Stimulated activated naive B cell treated with anti-CD40 and anti-IgM and Interleukin-4, amounts not matched to agents 10 μg/mL and 1 μg/mL and 100 μg/mL, for 72 hours (primary cell): Measurements from ENCODE around the gene FARS2.
A peak's percentile ranks its signal among the peaks of the same experiment; 100 is the strongest.

Experiments used
- ATAC-seq, 2 donors: fragments of 150-1000 bp; cut with Tn5 transposase; replicated peaks; 2 replicates each; pipeline ENCODE4 v1.10.0; 2021; ENCODE audit warnings: moderate library complexity in 1 of 2
- DNase-seq: peaks from one replicate; pipeline ENCODE4 v3.0.0; 2021
- H3K27ac Mint-ChIP-seq: one replicate; pipeline ENCODE4 v1.8.0; 2022; ENCODE audit warnings: mild to moderate bottlenecking, mixed read lengths
- H3K27me3 Mint-ChIP-seq, 2 donors: one replicate each; pipeline ENCODE4 v1.8.0; 2022; ENCODE audit warnings: mixed read lengths in 2 of 2
- H3K36me3 Mint-ChIP-seq, 2 donors: one replicate each; pipeline ENCODE4 v1.8.0; 2022; ENCODE audit warnings: mixed read lengths in 2 of 2, mild to moderate bottlenecking in 1 of 2
- H3K4me1 Mint-ChIP-seq, 2 donors: one replicate each; pipeline ENCODE4 v1.8.0; 2022; ENCODE audit warnings: mixed read lengths in 2 of 2, mild to moderate bottlenecking in 1 of 2
- H3K4me3 Mint-ChIP-seq, 2 donors: one replicate each; pipeline ENCODE4 v1.8.0; 2022; ENCODE audit warnings: mild to moderate bottlenecking in 2 of 2, mixed read lengths in 2 of 2, moderate library complexity in 1 of 2
- H3K9me3 Mint-ChIP-seq, 2 donors: one replicate each; pipeline ENCODE4 v1.8.0; 2022; ENCODE audit warnings: mixed read lengths in 2 of 2, mild to moderate bottlenecking in 1 of 2

Gene FARS2

DNA sequence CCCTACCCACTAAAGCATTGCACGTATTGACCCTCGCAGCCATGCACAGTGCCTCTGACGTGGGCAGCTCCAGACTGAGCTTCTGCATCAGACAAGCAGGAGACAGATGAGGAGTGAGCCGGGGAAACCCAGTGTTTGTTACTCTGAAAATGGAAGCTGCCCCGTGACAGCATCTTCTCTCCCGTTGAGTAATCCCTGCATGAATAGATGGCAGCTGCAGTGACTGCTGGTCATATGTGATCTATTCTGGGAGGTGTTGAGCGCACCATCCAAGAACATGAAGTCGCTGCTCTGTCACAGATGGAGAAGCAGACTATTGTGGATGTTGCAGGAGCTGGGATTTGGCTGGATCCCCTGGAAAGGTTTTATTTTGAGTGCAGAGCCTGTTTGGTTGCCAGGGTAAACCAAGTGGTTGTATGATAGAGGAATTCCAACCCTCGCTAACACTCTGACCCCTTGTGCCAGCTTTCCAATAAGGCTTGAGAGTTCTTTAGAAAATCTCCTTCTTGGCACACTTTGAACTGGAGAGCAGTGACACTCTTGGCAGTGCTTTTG is 503.2 kb downstream of the FARS2 start:
- Mint-ChIP-seq H3K4me1 (peaks cover 29 to 46% of the 10 kb centered on the region in 2 donors), H3K9me3 (peaks cover 0 to 2% of the 10 kb centered on the region in 2 donors), H3K27ac (peak overlapping the region; percentile 82), H3K27me3 (no peaks in the 10 kb centered on the region), H3K36me3 (peaks cover 12 to 13% of the 10 kb centered on the region in 2 donors), H3K4me3 (peak overlapping the region in 1 of 2 donors; percentile 20)
- ATAC-seq = peak; percentile 67 to 77
- DNase-seq = peak; percentile 23

DNA sequence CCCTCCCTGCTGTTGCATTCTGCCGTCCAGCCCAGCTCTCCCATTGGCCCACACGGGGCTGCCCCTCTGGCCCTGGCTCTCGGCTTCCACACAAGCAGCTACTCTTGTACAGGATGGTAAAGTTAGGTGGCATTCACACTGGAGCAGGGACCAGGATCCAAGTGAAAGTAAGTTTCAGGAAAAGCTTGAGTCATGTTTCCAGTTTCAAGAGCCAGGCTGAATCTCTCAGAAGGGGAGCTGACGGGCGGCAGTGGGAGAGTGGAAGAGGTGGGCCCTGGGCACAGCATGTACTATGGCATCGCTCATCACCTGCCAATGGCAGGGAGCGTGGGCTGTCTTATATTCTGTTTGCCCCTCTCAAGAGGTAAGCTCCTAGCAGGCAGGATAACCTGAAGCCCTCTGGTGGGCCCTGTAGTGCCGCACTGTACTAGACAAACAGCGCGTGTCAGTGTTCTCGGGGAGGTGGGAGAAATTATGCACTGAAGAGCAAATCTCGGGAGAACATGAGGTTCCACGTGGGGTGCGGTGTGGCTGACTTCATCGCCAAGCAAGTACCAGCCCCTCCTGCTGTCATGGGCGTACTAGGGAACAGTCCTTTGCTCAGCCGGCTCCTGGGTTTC is 503.9 kb downstream of the FARS2 start:
- no peaks in the 10 kb centered on the region for H3K27me3 Mint-ChIP-seq
- H3K27ac Mint-ChIP-seq = peak overlapping the region; percentile 14
- H3K36me3 Mint-ChIP-seq = peaks cover 12 to 17% of the 10 kb centered on the region in 2 donors
- H3K9me3 Mint-ChIP-seq = peaks cover 0 to 2% of the 10 kb centered on the region in 2 donors
- ATAC-seq = no peak
- H3K4me3 Mint-ChIP-seq = peak overlapping the region in 1 of 2 donors; percentile 8
- H3K4me1 Mint-ChIP-seq = peaks cover 32 to 51% of the 10 kb centered on the region in 2 donors
- no peak for DNase-seq

DNA sequence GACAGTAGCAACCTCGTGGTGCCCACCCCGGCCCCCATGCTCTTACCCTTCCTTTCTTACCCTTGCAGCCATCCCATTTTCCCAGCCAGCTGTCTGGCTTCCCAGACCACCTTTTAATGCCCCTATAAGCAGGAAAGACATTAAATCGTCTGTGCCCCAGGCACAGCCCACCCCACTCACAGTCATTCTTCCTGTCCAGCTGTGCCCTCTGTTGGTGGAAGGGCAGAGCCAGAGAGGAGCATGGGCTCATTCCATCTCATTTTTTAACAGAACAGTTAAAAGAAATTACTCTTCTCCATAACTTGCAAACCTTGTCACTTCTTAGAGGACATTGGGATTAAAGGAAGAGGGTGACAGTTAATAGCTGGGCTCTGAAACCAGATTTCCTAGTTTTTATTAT is 504.9 kb downstream of the FARS2 start:
- Mint-ChIP-seq H3K27ac (no peak overlapping the region), H3K9me3 (peaks cover 0 to 2% of the 10 kb centered on the region in 2 donors), H3K4me1 (peaks cover 32 to 51% of the 10 kb centered on the region in 2 donors), H3K27me3 (no peaks in the 10 kb centered on the region), H3K36me3 (peaks cover 10 to 23% of the 10 kb centered on the region in 2 donors), H3K4me3 (no peak overlapping the region)
- ATAC-seq (no peak), DNase-seq (no peak)

DNA sequence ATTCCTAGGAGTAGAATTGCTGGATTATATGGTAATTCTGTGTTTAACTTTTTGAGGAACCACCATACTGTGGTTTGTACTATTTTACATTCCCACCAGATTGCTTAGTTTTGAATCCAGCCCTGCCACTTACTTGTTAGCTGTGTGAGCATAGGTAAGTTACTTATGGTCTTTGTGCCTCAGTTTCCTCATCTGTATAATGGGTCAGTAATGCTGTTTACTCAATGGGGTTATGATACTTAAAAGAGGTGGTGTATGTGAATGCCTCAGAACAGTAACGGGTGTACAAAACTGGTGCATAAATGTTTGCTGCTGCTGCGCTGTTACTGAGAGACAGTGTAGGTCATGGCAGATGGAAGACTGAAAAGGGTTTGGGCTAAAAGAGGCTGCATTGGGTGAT is 506.2 kb downstream of the FARS2 start:
- no peak for DNase-seq
- Mint-ChIP-seq H3K4me1 (peaks cover 27 to 43% of the 10 kb centered on the region in 2 donors), H3K4me3 (no peak overlapping the region), H3K27ac (no peak overlapping the region), H3K9me3 (peaks cover 0 to 2% of the 10 kb centered on the region in 2 donors), H3K27me3 (no peaks in the 10 kb centered on the region), H3K36me3 (peaks cover 17 to 33% of the 10 kb centered on the region in 2 donors)
- ATAC-seq = no peak

DNA sequence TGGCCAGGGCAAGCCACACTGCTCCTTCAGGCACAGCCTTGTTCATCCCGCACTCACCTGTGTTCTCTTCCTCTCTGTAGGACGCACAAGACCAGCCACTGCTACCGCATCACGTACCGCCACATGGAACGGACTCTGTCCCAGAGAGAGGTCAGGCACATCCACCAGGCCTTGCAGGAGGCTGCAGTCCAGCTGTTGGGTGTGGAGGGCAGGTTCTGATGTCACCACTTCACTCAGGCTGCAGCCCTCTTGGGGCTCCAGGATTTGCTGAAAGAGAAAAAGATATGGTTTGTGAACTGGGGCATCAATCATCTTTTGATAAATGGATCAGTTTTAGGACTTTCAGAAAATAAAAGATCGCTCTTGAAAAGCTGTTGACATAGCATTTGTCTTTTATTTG is 509.9 kb downstream of the FARS2 start:
- no peak for DNase-seq
- Mint-ChIP-seq H3K27me3 (no peaks in the 10 kb centered on the region), H3K36me3 (peaks cover 33 to 50% of the 10 kb centered on the region in 2 donors), H3K27ac (no peak overlapping the region), H3K9me3 (peaks cover 0 to 2% of the 10 kb centered on the region in 2 donors), H3K4me1 (peaks cover 6 to 11% of the 10 kb centered on the region in 2 donors), H3K4me3 (no peak overlapping the region)
- ATAC-seq = no peak

DNA sequence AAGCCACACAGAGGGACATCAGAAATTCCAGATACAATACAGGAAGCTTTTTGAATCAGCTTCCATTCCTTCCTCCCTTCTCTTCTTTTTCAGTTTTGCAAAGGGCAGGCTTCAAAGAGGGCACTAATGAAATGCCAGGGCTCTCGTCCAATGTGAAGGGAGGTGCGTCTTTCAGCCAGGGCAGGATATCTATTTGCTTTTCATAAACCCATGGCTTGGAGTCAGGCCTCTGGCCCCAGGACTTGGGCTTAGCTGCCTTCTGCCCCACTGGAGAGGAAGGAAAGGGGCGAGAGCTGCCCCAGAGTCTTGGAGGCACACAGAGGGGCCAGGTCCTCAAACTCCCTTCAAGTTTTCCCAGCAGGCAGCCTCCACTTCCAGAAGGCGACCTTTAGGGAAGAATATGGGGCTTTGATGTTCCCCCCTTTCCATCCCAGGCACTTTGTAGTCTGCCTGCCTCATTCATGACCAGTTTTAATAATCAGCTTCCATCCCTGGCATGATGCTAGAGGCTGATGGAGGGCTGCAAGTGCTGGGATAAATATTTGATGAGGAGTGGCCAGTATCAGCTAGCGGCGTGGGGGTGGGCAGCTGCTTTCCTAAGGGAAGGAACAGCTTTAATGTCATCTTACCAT is 510.6 kb downstream of the FARS2 start:
- DNase-seq = no peak
- no peak for ATAC-seq
- H3K27ac Mint-ChIP-seq = no peak overlapping the region
- no peaks in the 10 kb centered on the region for H3K9me3 Mint-ChIP-seq
- H3K4me3 Mint-ChIP-seq = no peak overlapping the region
- peaks cover 33 to 52% of the 10 kb centered on the region in 2 donors for H3K36me3 Mint-ChIP-seq
- H3K27me3 Mint-ChIP-seq = no peaks in the 10 kb centered on the region
- H3K4me1 Mint-ChIP-seq = peaks cover 4 to 15% of the 10 kb centered on the region in 2 donors

DNA sequence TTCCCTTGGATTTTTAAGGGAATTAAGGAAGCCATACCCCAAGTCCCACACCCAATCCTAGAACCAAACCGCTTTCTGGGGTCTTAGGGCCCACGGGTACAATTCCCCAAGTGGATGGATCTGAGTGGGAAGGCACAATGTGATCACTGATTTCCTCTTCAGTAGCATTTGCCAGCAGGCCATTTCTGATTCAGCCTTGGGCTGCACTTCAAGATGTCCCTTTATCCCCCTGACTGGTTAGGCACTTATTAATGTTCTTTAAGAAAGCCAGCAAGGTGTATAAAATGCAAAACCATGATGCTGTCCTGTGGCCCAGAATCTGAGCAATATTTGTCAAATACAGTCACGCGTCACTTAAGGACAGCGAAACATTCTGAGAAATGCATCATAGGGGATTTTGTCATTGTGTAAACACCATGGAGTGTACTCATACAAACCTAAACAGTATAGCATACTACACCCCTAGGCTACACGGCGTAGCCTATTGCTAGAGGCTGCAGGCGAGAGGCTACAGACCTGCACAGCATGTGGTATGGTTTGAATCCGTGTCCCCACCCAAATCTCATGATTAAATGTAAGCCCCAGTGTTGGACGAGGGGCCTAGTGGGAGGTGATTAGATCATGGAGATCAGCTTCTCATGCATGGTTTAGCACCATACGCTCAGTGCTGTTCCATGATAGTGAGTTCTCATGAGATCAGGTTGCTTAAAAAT is 511.3 kb downstream of the FARS2 start:
- no peak for DNase-seq
- Mint-ChIP-seq H3K9me3 (no peaks in the 10 kb centered on the region), H3K4me3 (no peak overlapping the region), H3K36me3 (peaks cover 33 to 53% of the 10 kb centered on the region in 2 donors), H3K4me1 (peaks cover 6 to 21% of the 10 kb centered on the region in 2 donors), H3K27ac (no peak overlapping the region), H3K27me3 (no peaks in the 10 kb centered on the region)
- ATAC-seq = no peak

DNA sequence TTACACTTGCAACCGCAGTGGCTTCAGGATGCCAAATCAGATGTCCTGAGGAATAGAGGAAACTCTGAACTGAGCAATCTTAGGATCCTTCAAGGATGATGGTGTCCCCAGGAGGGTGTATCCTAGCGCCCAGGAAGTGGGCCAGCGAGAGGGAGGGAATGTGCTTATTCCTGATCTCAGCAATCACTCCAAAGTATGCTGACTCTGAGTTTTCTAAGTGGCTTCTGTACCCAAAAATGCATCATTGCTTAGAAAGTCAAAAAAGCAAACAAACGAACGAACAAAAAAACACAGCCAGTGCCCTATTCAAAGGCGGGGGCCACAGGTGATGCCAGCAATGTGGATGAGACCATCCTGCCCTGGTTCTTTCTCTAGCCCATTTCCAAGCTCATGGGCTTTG is 514.8 kb downstream of the FARS2 start:
- ATAC-seq = no peak
- Mint-ChIP-seq H3K36me3 (peaks cover 35 to 44% of the 10 kb centered on the region in 2 donors), H3K4me3 (no peak overlapping the region), H3K27ac (no peak overlapping the region), H3K27me3 (no peaks in the 10 kb centered on the region), H3K9me3 (no peaks in the 10 kb centered on the region), H3K4me1 (peaks cover 11 to 21% of the 10 kb centered on the region in 2 donors)
- no peak for DNase-seq

DNA sequence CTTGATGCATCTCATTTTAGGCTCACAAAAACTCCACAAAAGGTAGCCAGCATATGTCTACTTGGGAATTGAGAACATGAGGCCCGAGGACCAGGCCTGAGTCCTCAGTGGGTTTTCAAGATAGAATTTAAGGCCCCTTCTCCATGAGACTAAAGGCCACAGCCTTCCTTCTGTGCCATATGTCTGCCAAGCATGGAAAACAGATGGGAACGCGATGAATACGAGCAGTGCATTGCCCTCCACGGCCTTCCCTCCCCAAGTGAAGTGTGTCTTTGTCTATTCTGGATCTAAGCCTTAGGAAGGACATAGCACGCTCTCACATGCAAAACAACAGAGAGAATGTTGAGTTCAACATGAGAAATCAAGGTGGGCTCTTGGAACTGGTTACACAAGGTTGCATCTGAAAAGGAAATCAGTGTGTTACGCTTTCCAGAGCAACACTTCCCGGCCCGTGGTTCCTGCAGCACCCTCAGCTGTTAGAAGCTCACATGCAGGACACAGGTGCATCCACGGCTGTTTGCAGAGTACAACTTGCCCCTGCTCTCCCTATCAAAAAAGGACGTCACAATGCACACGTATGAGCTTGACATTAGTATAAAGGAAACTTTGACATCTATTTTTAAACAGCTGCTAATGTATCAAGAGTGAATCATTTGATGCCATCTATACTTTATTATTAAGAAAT is 515.5 kb downstream of the FARS2 start:
- peaks cover 11 to 22% of the 10 kb centered on the region in 2 donors for H3K4me1 Mint-ChIP-seq
- H3K27me3 Mint-ChIP-seq = no peaks in the 10 kb centered on the region
- DNase-seq = no peak
- H3K27ac Mint-ChIP-seq = no peak overlapping the region
- no peaks in the 10 kb centered on the region for H3K9me3 Mint-ChIP-seq
- peaks cover 28 to 36% of the 10 kb centered on the region in 2 donors for H3K36me3 Mint-ChIP-seq
- ATAC-seq = no peak
- no peak overlapping the region for H3K4me3 Mint-ChIP-seq

DNA sequence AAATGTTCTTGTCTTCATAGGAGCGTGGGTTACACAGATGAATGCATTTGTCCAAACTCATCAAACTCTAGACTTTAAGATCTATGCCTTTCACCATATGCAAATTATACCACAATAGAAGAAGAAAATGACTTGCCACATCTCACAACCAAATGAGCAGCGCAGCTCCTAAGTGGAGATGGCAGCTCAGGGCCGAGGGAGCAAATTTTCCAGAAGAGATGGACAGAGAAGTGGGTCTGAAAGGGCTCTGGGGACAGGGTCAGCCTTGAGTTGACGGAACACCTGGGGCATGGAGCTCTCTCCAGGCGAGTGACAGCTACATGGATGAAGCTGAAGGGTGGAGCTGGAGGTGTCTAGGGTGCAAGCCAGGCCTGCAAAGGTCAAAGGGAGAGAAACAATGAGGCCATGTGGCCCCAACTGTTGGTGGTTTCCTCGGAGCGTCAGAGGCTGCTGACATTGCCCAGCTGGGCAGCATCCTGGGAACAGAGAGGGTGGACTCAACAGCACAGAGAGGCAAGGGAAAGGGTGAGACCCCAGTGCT is 517.1 kb downstream of the FARS2 start:
- ATAC-seq = peak; percentile 89 to 94
- DNase-seq = no peak
- peaks cover 19 to 32% of the 10 kb centered on the region in 2 donors for H3K4me1 Mint-ChIP-seq
- no peaks in the 10 kb centered on the region for H3K9me3 Mint-ChIP-seq
- peaks cover 23 to 29% of the 10 kb centered on the region in 2 donors for H3K36me3 Mint-ChIP-seq
- no peak overlapping the region for H3K4me3 Mint-ChIP-seq
- H3K27ac Mint-ChIP-seq = peak overlapping the region; percentile 16
- H3K27me3 Mint-ChIP-seq = no peaks in the 10 kb centered on the region

DNA sequence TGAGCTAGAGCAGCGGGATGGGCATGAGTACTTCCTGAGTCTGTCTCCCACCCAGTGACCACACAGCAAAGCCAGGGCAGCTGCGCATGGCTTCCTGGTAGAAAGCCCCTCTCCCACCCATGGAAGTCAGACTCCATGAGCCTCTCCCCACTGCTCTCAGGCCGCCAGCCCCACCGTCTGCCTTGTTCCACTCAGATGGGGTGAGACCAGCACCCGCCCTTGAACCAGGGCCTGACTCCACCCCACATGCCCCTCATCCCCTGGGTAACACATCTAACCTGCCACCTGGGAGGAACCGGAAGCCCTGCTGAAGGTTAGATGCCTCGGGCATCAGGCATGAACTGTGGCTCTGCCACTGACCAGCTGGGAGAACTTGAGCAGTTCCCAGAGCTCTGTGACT is 517.6 kb downstream of the FARS2 start:
- Mint-ChIP-seq H3K27ac (no peak overlapping the region), H3K36me3 (peaks cover 22 to 27% of the 10 kb centered on the region in 2 donors), H3K9me3 (no peaks in the 10 kb centered on the region), H3K4me3 (no peak overlapping the region), H3K4me1 (peaks cover 19 to 32% of the 10 kb centered on the region in 2 donors), H3K27me3 (no peaks in the 10 kb centered on the region)
- ATAC-seq = no peak
- DNase-seq = no peak

DNA sequence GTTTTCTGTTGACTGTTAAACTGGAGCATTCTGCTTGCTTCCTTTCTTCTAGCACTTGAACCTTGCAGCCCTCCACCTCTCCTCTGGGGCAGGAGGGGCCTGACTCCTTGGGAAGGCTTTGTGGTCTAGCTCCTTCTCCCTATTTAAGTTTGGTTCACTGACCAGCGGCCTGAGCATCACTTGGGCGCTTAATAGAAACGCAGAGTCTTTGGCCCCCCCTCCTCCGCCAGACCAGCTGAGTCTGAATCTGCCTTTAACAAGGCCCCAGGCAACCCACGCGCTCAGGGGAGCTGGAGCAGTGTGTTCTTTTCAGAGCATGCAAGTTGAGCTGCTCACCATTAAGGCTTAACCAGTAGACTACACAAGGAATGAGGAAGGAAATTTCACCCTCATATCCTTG is 519.7 kb downstream of the FARS2 start:
- Mint-ChIP-seq H3K4me3 (no peak overlapping the region), H3K4me1 (peaks cover 21 to 41% of the 10 kb centered on the region in 2 donors), H3K27me3 (no peaks in the 10 kb centered on the region), H3K9me3 (no peaks in the 10 kb centered on the region), H3K36me3 (peaks cover 5 to 13% of the 10 kb centered on the region in 2 donors), H3K27ac (no peak overlapping the region)
- no peak for ATAC-seq
- DNase-seq = no peak

DNA sequence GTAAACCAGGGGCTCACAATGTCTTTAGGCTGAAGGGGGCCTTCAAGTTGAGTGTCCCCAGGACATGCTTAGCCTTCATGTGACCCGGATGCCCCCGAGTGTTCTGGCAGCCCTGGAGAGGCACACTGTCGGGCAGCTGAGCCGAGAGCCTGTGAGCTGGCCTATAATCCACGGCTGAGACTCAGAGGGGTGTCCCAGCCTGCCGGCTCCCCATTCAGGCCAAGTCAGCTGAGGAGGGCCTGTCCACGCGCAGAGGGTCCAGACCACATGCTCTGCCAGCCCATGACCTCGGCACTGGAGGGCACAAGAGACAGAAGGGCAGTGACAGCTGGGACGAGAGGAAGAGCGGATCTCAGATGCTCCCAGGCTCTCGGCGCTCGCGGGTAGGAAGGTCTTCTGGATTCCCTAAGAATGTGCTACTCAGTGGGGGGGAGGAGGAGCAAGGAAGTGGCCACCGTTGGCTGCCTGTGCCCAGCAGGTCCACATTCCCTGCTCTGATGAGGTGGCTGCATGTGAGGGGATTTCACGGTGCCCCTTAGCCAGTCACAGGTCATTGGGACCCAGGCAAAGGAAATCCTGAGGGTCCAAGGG is 520.7 kb downstream of the FARS2 start:
- DNase-seq = no peak
- Mint-ChIP-seq H3K36me3 (peaks cover 4 to 9% of the 10 kb centered on the region in 2 donors), H3K9me3 (no peaks in the 10 kb centered on the region), H3K4me3 (no peak overlapping the region), H3K27me3 (no peaks in the 10 kb centered on the region), H3K27ac (no peak overlapping the region), H3K4me1 (peaks cover 23 to 39% of the 10 kb centered on the region in 2 donors)
- no peak for ATAC-seq
